Esophagus (tissue), 2 donors: ENCODE results near the gene FRMPD4. TPM values are rescaled to one million over a fixed set of nuclear protein-coding genes. Genes with fewer than 3 reads are reported as not detected.

ENCODE experiments used
- H3K27ac ChIP-seq, 2 donors: one replicate each; pipeline ENCODE4 v1.5.1; 2013; ENCODE audit warnings: low read depth in 2 of 2, mild to moderate bottlenecking in 2 of 2, inconsistent platforms in 1 of 2, low read length in 1 of 2, moderate library complexity in 1 of 2
- H3K27me3 ChIP-seq, 2 donors: one replicate each; pipeline ENCODE4 v1.6.1; 2013; ENCODE audit warnings: low read length in 2 of 2, control low read depth in 1 of 2, mild to moderate bottlenecking in 1 of 2; ENCODE audit not compliant: insufficient read depth in 2 of 2, control insufficient read depth in 1 of 2
- H3K36me3 ChIP-seq, 2 donors: one replicate each; pipeline ENCODE4 v1.6.1; 2013; ENCODE audit warnings: low read length in 1 of 2; ENCODE audit not compliant: control insufficient read depth in 2 of 2, insufficient read depth in 2 of 2
- H3K4me1 ChIP-seq, 2 donors: one replicate each; pipeline ENCODE4 v1.6.1; 2013; ENCODE audit warnings: low read length in 1 of 2; ENCODE audit not compliant: control insufficient read depth in 2 of 2, insufficient read depth in 2 of 2
- H3K4me3 ChIP-seq, 2 donors: one replicate each; pipeline ENCODE4 v1.5.1; 2013; ENCODE audit warnings: low read length in 2 of 2, mild to moderate bottlenecking in 2 of 2, low read depth in 1 of 2, moderate library complexity in 1 of 2
- H3K9me3 ChIP-seq, 2 donors: one replicate each; pipeline ENCODE4 v1.6.1; 2013; ENCODE audit warnings: mild to moderate bottlenecking in 2 of 2, low read depth in 1 of 2, low read length in 1 of 2, moderate library complexity in 1 of 2; ENCODE audit not compliant: control insufficient read depth in 2 of 2, insufficient read depth in 1 of 2
- WGBS, 2 donors: extraction: QIAGEN DNeasy Blood & Tissue Kit; methylation state at CpG; one replicate each; pipeline ENCODE4 v1.1.7; 2013; 5-methylcytosine and 5-hydroxymethylcytosine counted together
- polyA plus RNA-seq, 2 donors: library from polyadenylated mRNA; stranded (reverse); fragments of 200-250 nt; gene quantifications; one replicate each; pipeline ENCODE4 v1.2.3, GENCODE V29; 2013
- donor health status: healthy with polysubstance abuse.
- donor health status: Bipolar disorder and iron deficiency.

FRMPD4 gene
- polyA plus RNA-seq, 2 donors = under 0.01 TPM; not detected in 1

GRCh38 chrX:12367254-12367653 is 229.0 kb downstream of the FRMPD4 start:
- Histone ChIP-seq H3K4me1 (peaks cover 0 to 2% of the 10 kb centered on the region in 2 donors), H3K27ac (no peak overlapping the region), H3K9me3 (no peaks in the 10 kb centered on the region), H3K36me3 (no peaks in the 10 kb centered on the region), H3K4me3 (no peak overlapping the region), H3K27me3 (no peaks in the 10 kb centered on the region)
- WGBS, 2 donors = 83 to 88% methylated on average over 11 of the region's 11 CpGs

GRCh38 chrX:12370497-12370986 is 232.3 kb downstream of the FRMPD4 start:
- Histone ChIP-seq H3K4me3 (no peak overlapping the region), H3K4me1 (peaks cover 0 to 2% of the 10 kb centered on the region in 2 donors), H3K9me3 (no peaks in the 10 kb centered on the region), H3K27me3 (no peaks in the 10 kb centered on the region), H3K36me3 (no peaks in the 10 kb centered on the region), H3K27ac (no peak overlapping the region)
- 42 to 59% methylated on average over 3 of the region's 3 CpGs for WGBS, 2 donors

DNA sequence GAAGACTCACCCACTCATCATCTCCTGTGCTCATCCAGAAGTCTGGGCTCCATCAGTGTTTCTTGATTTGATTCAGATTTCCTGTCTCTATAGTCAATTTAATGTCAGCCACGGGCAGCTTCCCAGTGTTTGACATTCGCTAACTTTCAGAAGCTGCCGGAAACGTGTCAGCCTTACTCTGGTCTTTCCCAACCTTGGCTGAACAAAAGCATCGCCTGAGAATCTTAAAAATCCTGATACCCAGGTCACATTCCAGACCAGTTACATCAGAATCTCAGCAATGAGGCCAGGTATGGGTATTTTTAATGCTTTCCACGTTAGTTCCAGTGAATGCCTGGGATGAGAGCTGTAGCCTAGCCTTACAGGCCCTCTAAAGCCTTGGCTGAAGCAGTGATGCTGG is 233.8 kb downstream of the FRMPD4 start:
- WGBS, 2 donors = 59 to 60% methylated on average over 6 of the region's 6 CpGs
- no peaks in the 10 kb centered on the region for H3K4me1 ChIP-seq
- no peak overlapping the region for H3K27ac ChIP-seq
- no peaks in the 10 kb centered on the region for H3K9me3 ChIP-seq
- H3K36me3 ChIP-seq = no peaks in the 10 kb centered on the region
- no peak overlapping the region for H3K4me3 ChIP-seq
- no peaks in the 10 kb centered on the region for H3K27me3 ChIP-seq

GRCh38 chrX:12374286-12374685 is 236.0 kb downstream of the FRMPD4 start:
- no peaks in the 10 kb centered on the region for H3K27me3 ChIP-seq
- H3K9me3 ChIP-seq = no peaks in the 10 kb centered on the region
- H3K4me1 ChIP-seq = no peaks in the 10 kb centered on the region
- no peak overlapping the region for H3K27ac ChIP-seq
- H3K4me3 ChIP-seq = no peak overlapping the region
- H3K36me3 ChIP-seq = no peaks in the 10 kb centered on the region
- WGBS, 2 donors = 75 to 79% methylated on average over 6 of the region's 6 CpGs

DNA sequence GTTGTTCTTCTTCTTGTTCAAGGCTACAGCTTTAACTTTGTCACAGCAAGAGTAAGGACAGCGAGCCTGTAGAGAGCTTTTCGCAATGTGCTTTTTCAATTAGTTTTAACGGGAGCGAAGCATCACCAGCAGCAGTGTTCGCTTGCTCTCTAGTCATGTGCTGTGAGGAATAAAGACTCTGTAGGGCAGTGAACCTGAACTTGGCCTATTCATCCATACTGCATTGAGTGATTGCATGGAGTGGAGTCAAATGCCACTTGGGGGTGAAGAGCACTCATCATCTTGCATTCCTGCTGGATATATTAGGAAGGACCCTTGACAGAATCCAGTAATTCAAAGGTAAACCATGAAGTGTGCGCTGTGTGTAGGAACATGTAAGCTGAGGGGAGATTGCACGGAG is 240.0 kb downstream of the FRMPD4 start:
- no peak overlapping the region for H3K4me3 ChIP-seq
- no peaks in the 10 kb centered on the region for H3K27me3 ChIP-seq
- WGBS, 2 donors = 85 to 94% methylated on average over 7 of the region's 7 CpGs
- H3K9me3 ChIP-seq = no peaks in the 10 kb centered on the region
- H3K36me3 ChIP-seq = no peaks in the 10 kb centered on the region
- no peak overlapping the region for H3K27ac ChIP-seq
- H3K4me1 ChIP-seq = no peaks in the 10 kb centered on the region

GRCh38 chrX:12378706-12379105 is 240.4 kb downstream of the FRMPD4 start:
- Histone ChIP-seq H3K9me3 (no peaks in the 10 kb centered on the region), H3K27ac (no peak overlapping the region), H3K27me3 (no peaks in the 10 kb centered on the region), H3K4me3 (no peak overlapping the region), H3K36me3 (no peaks in the 10 kb centered on the region), H3K4me1 (no peaks in the 10 kb centered on the region)
- 76 to 86% methylated on average over 1 of the region's 1 CpG for WGBS, 2 donors

GRCh38 chrX:12379671-12380070 is 241.4 kb downstream of the FRMPD4 start:
- Histone ChIP-seq H3K9me3 (no peaks in the 10 kb centered on the region), H3K4me3 (no peak overlapping the region), H3K27me3 (no peaks in the 10 kb centered on the region), H3K27ac (no peak overlapping the region), H3K4me1 (no peaks in the 10 kb centered on the region), H3K36me3 (no peaks in the 10 kb centered on the region)
- WGBS, 2 donors = 69 to 72% methylated on average over 3 of the region's 3 CpGs

- no peaks in the 10 kb centered on the region for H3K4me1 ChIP-seq
- no peak overlapping the region for H3K4me3 ChIP-seq
- no peaks in the 10 kb centered on the region for H3K27me3 ChIP-seq
- no peaks in the 10 kb centered on the region for H3K9me3 ChIP-seq
- no peak overlapping the region for H3K27ac ChIP-seq
- 49 to 64% methylated on average over 2 of the region's 2 CpGs for WGBS, 2 donors
- H3K36me3 ChIP-seq = no peaks in the 10 kb centered on the region
Measured at GRCh38 chrX:12383196-12383595, 244.9 kb downstream of the FRMPD4 start.

DNA sequence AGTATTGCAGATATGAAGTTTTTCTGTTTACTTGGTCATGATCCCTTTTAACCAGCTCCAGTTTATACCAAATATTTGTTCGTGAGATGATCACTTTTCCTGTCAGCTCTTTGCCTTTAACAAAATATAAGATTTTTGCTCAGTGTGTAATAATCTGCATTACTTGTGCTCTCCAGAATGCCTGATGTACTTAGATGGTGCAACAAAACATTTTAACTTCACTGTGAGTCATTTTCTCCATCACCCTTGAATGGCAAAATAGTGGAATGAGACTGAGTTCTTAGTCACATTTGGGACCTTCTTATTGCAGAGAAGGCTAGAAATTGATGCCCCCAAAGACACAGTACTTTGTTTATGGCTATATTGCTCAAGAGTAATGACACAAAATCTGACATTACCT is 252.0 kb downstream of the FRMPD4 start:
- no peaks in the 10 kb centered on the region for H3K9me3 ChIP-seq
- H3K27ac ChIP-seq = no peak overlapping the region
- 76 to 81% methylated on average over 1 of the region's 1 CpG for WGBS, 2 donors
- no peaks in the 10 kb centered on the region for H3K36me3 ChIP-seq
- no peaks in the 10 kb centered on the region for H3K4me1 ChIP-seq
- no peaks in the 10 kb centered on the region for H3K27me3 ChIP-seq
- H3K4me3 ChIP-seq = no peak overlapping the region

- Histone ChIP-seq H3K9me3 (no peaks in the 10 kb centered on the region), H3K4me1 (no peaks in the 10 kb centered on the region)
Measured at GRCh38 chrX:12396584-12396983, 258.3 kb downstream of the FRMPD4 start.

More at GRCh38 chrX:12396584-12396983, 258.3 kb downstream of the FRMPD4 start:
- no peaks in the 10 kb centered on the region for H3K36me3 ChIP-seq
- H3K27ac ChIP-seq = no peak overlapping the region
- no peak overlapping the region for H3K4me3 ChIP-seq
- H3K27me3 ChIP-seq = no peaks in the 10 kb centered on the region
